ENCODE data around the gene TBC1D22B.

- TF ChIP-seq CTCF (IDR thresholded peaks at IDR 0.05) (no peak), POLR2A (IDR thresholded peaks at IDR 0.05) (no peak), EP300 (IDR thresholded peaks at IDR 0.05) (no peak), POLR2AphosphoS5 (IDR thresholded peaks at IDR 0.05) (no peak)
Measured at GRCh38 chr6:37319156-37319555, 61.6 kb downstream of the TBC1D22B start.
